Neural cell (in vitro differentiated cells): ENCODE results near the gene SMARCA4. TPM values are rescaled to one million over a fixed set of nuclear protein-coding genes. Genes with fewer than 3 reads are reported as not detected.
"Not testable (repeated sequence)": the region's sequence is repeated elsewhere in the genome, so short reads cannot be mapped to it uniquely, and the experiment has no call there.

Source experiments
- H2AFZ ChIP-seq: fragments of 200-600, 300-800 bp; sonication (generic), shearing (Covaris generic); 2 replicates; pipeline ENCODE4 v1.6.0; 2014; ENCODE audit warnings: low read depth, mild to moderate bottlenecking, antibody characterized with exemption, low read length, moderate library complexity
- H3F3A ChIP-seq: fragments of 200-600 bp; shearing (Covaris generic); 2 replicates; pipeline ENCODE4 v1.6.1; 2016; ENCODE audit warnings: mild to moderate bottlenecking, moderate library complexity, mixed read lengths, antibody characterized with exemption, low read length; ENCODE audit not compliant: insufficient read depth, poor library complexity, severe bottlenecking
- H3K27ac ChIP-seq: fragments of 200-600, 300-800 bp; sonication (generic), shearing (Covaris generic); 2 replicates; pipeline ENCODE4 v1.5.1; 2014; ENCODE audit warnings: mild to moderate bottlenecking, low read length, moderate library complexity
- H3K27me3 ChIP-seq: fragments of 300-800, 200-600 bp; sonication (generic), shearing (Covaris generic); 2 replicates; pipeline ENCODE4 v1.6.0; 2014; ENCODE audit warnings: mild to moderate bottlenecking, low read depth, low read length, moderate library complexity; ENCODE audit not compliant: insufficient read depth
- H3K36me3 ChIP-seq: fragments of 300-800, 200-600 bp; sonication (generic), shearing (Covaris generic); 2 replicates; pipeline ENCODE4 v1.5.1; 2014; ENCODE audit warnings: mild to moderate bottlenecking, antibody characterized with exemption, low read length, moderate library complexity; ENCODE audit not compliant: insufficient read depth
- H3K4me2 ChIP-seq: fragments of 300-800, 200-600 bp; sonication (generic), shearing (Covaris generic); 2 replicates; pipeline ENCODE4 v1.6.0; 2014; ENCODE audit warnings: mild to moderate bottlenecking, low read length
- H3K4me3 ChIP-seq: fragments of 300-800, 200-600 bp; sonication (generic), shearing (Covaris generic); 2 replicates; pipeline ENCODE4 v1.5.1; 2014; ENCODE audit warnings: mild to moderate bottlenecking, low read length, moderate library complexity
- H3K79me2 ChIP-seq: fragments of 200-600 bp; shearing (Covaris generic); replicated peaks from 2 replicates; pipeline ENCODE4 v1.6.0; 2014; ENCODE audit warnings: mild to moderate bottlenecking, low read length, moderate library complexity; ENCODE audit not compliant: insufficient read depth
- H3K9ac ChIP-seq: fragments of 300-800, 200-600 bp; sonication (generic), shearing (Covaris generic); 2 replicates; pipeline ENCODE4 v1.6.1; 2016; ENCODE audit warnings: mild to moderate bottlenecking, low read length, mixed read lengths
- H3K9me2 ChIP-seq: fragments of 200-600 bp; shearing (Covaris generic); 2 replicates; pipeline ENCODE4 v1.6.1; 2016; ENCODE audit warnings: mild to moderate bottlenecking, low read length, mixed read lengths; ENCODE audit not compliant: insufficient read depth
- H3K9me3 ChIP-seq: fragments of 200-600, 300-800 bp; sonication (generic), shearing (Covaris generic); 2 replicates; pipeline ENCODE4 v1.6.1; 2016; ENCODE audit warnings: mild to moderate bottlenecking, mixed run types, low read length, moderate library complexity, mixed read lengths
- H4K20me1 ChIP-seq: fragments of 200-600 bp; shearing (Covaris generic); 2 replicates; pipeline ENCODE4 v1.6.1; 2016; ENCODE audit warnings: mild to moderate bottlenecking, mixed run types; ENCODE audit not compliant: insufficient read depth
- CTCF ChIP-seq: fragments of 450-650 bp; IDR thresholded peaks from 2 replicates; pipeline ENCODE4 v1.5.1; 2014; ENCODE audit warnings: antibody characterized with exemption, mild to moderate bottlenecking, moderate library complexity; ENCODE audit not compliant: poor library complexity, severe bottlenecking
- EZH2 ChIP-seq: fragments of 200-600, 300-800 bp; shearing (Covaris generic), sonication (generic); IDR thresholded peaks from 2 replicates; pipeline ENCODE4 v1.6.1; 2014; ENCODE audit warnings: antibody characterized with exemption, low read length, borderline replicate concordance, mild to moderate bottlenecking; ENCODE audit not compliant: insufficient read depth, poor library complexity, severe bottlenecking
- MXI1 ChIP-seq: fragments of 450-650 bp; conservative IDR thresholded peaks from 2 replicates; pipeline ENCODE4 v1.6.1; 2014; ENCODE audit warnings: antibody characterized with exemption, mild to moderate bottlenecking; ENCODE audit not compliant: poor library complexity, severe bottlenecking
- POLR2AphosphoS5 ChIP-seq: IDR thresholded peaks from 2 replicates; pipeline ENCODE4 v1.6.1; 2012
- RAD21 ChIP-seq: fragments of 450-650 bp; conservative IDR thresholded peaks from 2 replicates; pipeline ENCODE4 v1.6.1; 2014; ENCODE audit warnings: antibody characterized with exemption, mild to moderate bottlenecking, moderate library complexity
- REST ChIP-seq: IDR thresholded peaks from 2 replicates; pipeline ENCODE4 v1.6.1; 2012; ENCODE audit warnings: borderline replicate concordance
- SMC3 ChIP-seq: fragments of 450-650 bp; conservative IDR thresholded peaks from 2 replicates; pipeline ENCODE4 v1.6.1; 2014; ENCODE audit warnings: antibody characterized with exemption, mild to moderate bottlenecking, moderate library complexity; ENCODE audit not compliant: poor library complexity
- TAF1 ChIP-seq: IDR thresholded peaks from 2 replicates; pipeline ENCODE4 v1.6.1; 2012; ENCODE audit warnings: low read depth
- polyA plus RNA-seq: library from polyadenylated mRNA; depleted of rRNA; stranded (reverse); fragments of >200 nt; gene quantifications from 2 replicates; pipeline ENCODE4 v1.2.3, GENCODE V29; 2014

The SMARCA4 gene
- polyA plus RNA-seq, 1 donor from 2014 or later: 97.3 TPM

- H3K27me3 ChIP-seq, H3K36me3 ChIP-seq, H3K9ac ChIP-seq, H3F3A ChIP-seq, H3K79me2 ChIP-seq, H3K9me3 ChIP-seq, H2AFZ ChIP-seq, H3K4me2 ChIP-seq, H4K20me1 ChIP-seq, H3K27ac ChIP-seq, H3K9me2 ChIP-seq, H3K4me3 ChIP-seq: not testable (repeated sequence)
Observed at GRCh38 chr19:10943412-10943811, 17.4 kb upstream of the SMARCA4 start.

GRCh38 chr19:10945264-10945663 lies 15.6 kb upstream of the SMARCA4 start:
- Histone ChIP-seq H3K9me3 (no peaks in the 10 kb centered on the region), H3K79me2 (no peaks in the 10 kb centered on the region), H3K27me3 (no peaks in the 10 kb centered on the region), H4K20me1 (no peaks in the 10 kb centered on the region), H2AFZ (no peak overlapping the region), H3K9ac (no peak overlapping the region), H3F3A (no peaks in the 10 kb centered on the region), H3K36me3 (no peaks in the 10 kb centered on the region), H3K27ac (no peak overlapping the region), H3K4me2 (no peak overlapping the region), H3K9me2 (no peaks in the 10 kb centered on the region), H3K4me3 (no peak overlapping the region)
- TF ChIP-seq SMC3: no peak
- no peak for TF ChIP-seq RAD21
- no peak for TF ChIP-seq TAF1
- TF ChIP-seq EZH2: no peak
- no peak for TF ChIP-seq CTCF
- no peak for TF ChIP-seq MXI1

- Histone ChIP-seq H3K9me2 (no peaks in the 10 kb centered on the region), H3K27ac (no peak overlapping the region), H3F3A (no peaks in the 10 kb centered on the region), H3K27me3 (no peaks in the 10 kb centered on the region), H3K9ac (no peak overlapping the region), H3K36me3 (no peaks in the 10 kb centered on the region), H3K79me2 (no peaks in the 10 kb centered on the region), H2AFZ (no peak overlapping the region), H3K9me3 (no peaks in the 10 kb centered on the region), H3K4me2 (no peak overlapping the region), H4K20me1 (no peaks in the 10 kb centered on the region), H3K4me3 (no peak overlapping the region)
- no peak for TF ChIP-seq TAF1
- no peak for TF ChIP-seq REST
- no peak for TF ChIP-seq POLR2AphosphoS5
- no peak for TF ChIP-seq CTCF
Observed at GRCh38 chr19:10946958-10947657, 13.7 kb upstream of the SMARCA4 start.
